ENCODE results near the gene DCAF5. TPM values are rescaled to one million over a fixed set of nuclear protein-coding genes. Genes with fewer than 3 reads are reported as not detected.

DCAF5 gene
- polyA plus RNA-seq = 29.5 to 41.3 TPM (median 34.7 TPM) in 3 replicates
- polyA plus RNA-seq (2011; ENCODE audit: low read depth) = 20.0 TPM
- polyA plus RNA-seq (2011; cell fraction: cytosol; rRNA removed) = 36.9 and 39.1 TPM in 2 replicates
- polyA plus RNA-seq (2011; cell fraction: nucleus; rRNA removed) = 83.8 and 100 TPM in 2 replicates
- polyA plus RNA-seq (2012; ENCODE audit: low replicate concordance) = 21.7 and 24.6 TPM in 2 replicates
- 33.1 to 68.2 TPM (median 45.4 TPM) in 3 replicates for polyA minus RNA-seq
- polyA minus RNA-seq (2011; cell fraction: cytosol; rRNA and poly(A)+ RNA removed) = 16.5 TPM
- 30.4 and 56.1 TPM in 2 replicates for polyA minus RNA-seq (2011; cell fraction: nucleus; rRNA and poly(A)+ RNA removed)

- DNase-seq (ENCODE audit: low read depth, low spot score) (no peak), FAIRE-seq (peak; percentile 75)
- H3K4me1 ChIP-seq (ENCODE audit: control insufficient read depth, extremely low read depth, insufficient read depth, low read length) = peaks cover 29% of the 10 kb centered on the region
- peak within 1 kb of the TSS; percentile 77 for H3K27ac ChIP-seq (ENCODE audit: control insufficient read depth, insufficient read depth, low read length)
- H3K9ac ChIP-seq (ENCODE audit: control insufficient read depth, extremely low read depth, insufficient read depth, low read length) = peak within 1 kb of the TSS; percentile 93
- no peaks in the 10 kb centered on the region for H3K9me1 ChIP-seq (ENCODE audit: control insufficient read depth, extremely low read depth, insufficient read depth, low read length)
- H3K4me2 ChIP-seq (ENCODE audit: control insufficient read depth, extremely low read depth, insufficient read depth, low read depth, low read length) = peak within 1 kb of the TSS; percentile 96
- H3K79me2 ChIP-seq (ENCODE audit: control insufficient read depth, insufficient read depth, low read length) = peaks cover 41% of the 10 kb centered on the region
- dilution Hi-C loops (cut with MboI; ENCODE audit: extremely low pct_ligation_motif_present, low sequenced_read_pairs) = no loop called here
- H3K36me3 ChIP-seq (ENCODE audit: control insufficient read depth in 2 of 2, extremely low read depth in 1 of 2, insufficient read depth in 2 of 2, low read length in 2 of 2) = peaks cover 0 to 3% of the 10 kb centered on the region in 2 experiments
- H4K20me1 ChIP-seq (ENCODE audit: control insufficient read depth, extremely low read depth, insufficient read depth, low read length) = peaks cover 2% of the 10 kb centered on the region
- H3K27me3 ChIP-seq (ENCODE audit: control insufficient read depth, extremely low read depth, insufficient read depth, low read length) = no peaks in the 10 kb centered on the region
- H3K4me3 ChIP-seq (ENCODE audit: control insufficient read depth in 2 of 3, extremely low read depth in 1 of 3, insufficient read depth in 2 of 3, low read depth in 1 of 3, low read length in 3 of 3) = peak within 1 kb of the TSS; percentile 91 to 98 (median 92)
- H3K9me3 ChIP-seq (ENCODE audit: control insufficient read depth, low read depth, low read length) = no peaks in the 10 kb centered on the region
- H2AFZ ChIP-seq (ENCODE audit: control insufficient read depth, low read length) = peak within 1 kb of the TSS; percentile 87
- TF ChIP-seq CTCF (optimal IDR thresholded peaks at IDR 0.05 in 1 of 3, IDR thresholded peaks at IDR 0.05 in 1 of 3, conservative IDR thresholded peaks at IDR 0.05 in 1 of 3; ENCODE audit: extremely low read depth in 1 of 3, insufficient read depth in 2 of 3, low read length in 3 of 3) (peak in 1 of 3 experiments; percentile 19), EZH2 (IDR thresholded peaks at IDR 0.05; ENCODE audit: low read length) (no peak)
Measured at GRCh38 chr14:69152902-69153151, at the start of gene DCAF5. TSS of gene DCAF5 (minus strand) at chr14:69153119. CDS start at chr14:69152978, 141 bp downstream.

GRCh38 chr14:69199786-69200185 is 46.9 kb upstream of the DCAF5 start:
- Histone ChIP-seq H3K79me2 (ENCODE audit: control insufficient read depth, insufficient read depth, low read length) (peaks cover 10% of the 10 kb centered on the region), H3K9me3 (ENCODE audit: control insufficient read depth, low read depth, low read length) (no peaks in the 10 kb centered on the region), H3K9me1 (ENCODE audit: control insufficient read depth, extremely low read depth, insufficient read depth, low read length) (no peaks in the 10 kb centered on the region), H3K4me2 (ENCODE audit: control insufficient read depth, extremely low read depth, insufficient read depth, low read depth, low read length) (no peak overlapping the region), H3K27ac (ENCODE audit: control insufficient read depth, insufficient read depth, low read length) (no peak overlapping the region), H3K27me3 (ENCODE audit: control insufficient read depth, extremely low read depth, insufficient read depth, low read length) (no peaks in the 10 kb centered on the region), H4K20me1 (ENCODE audit: control insufficient read depth, extremely low read depth, insufficient read depth, low read length) (no peaks in the 10 kb centered on the region), H3K4me3 (ENCODE audit: control insufficient read depth in 2 of 3, extremely low read depth in 1 of 3, insufficient read depth in 2 of 3, low read depth in 1 of 3, low read length in 3 of 3) (no peak overlapping the region), H3K4me1 (ENCODE audit: control insufficient read depth, extremely low read depth, insufficient read depth, low read length) (peaks cover 7% of the 10 kb centered on the region), H3K36me3 (ENCODE audit: control insufficient read depth in 2 of 2, extremely low read depth in 1 of 2, insufficient read depth in 2 of 2, low read length in 2 of 2) (peaks cover 0 to 2% of the 10 kb centered on the region in 2 experiments), H3K9ac (ENCODE audit: control insufficient read depth, extremely low read depth, insufficient read depth, low read length) (no peak overlapping the region), H2AFZ (ENCODE audit: control insufficient read depth, low read length) (no peak overlapping the region)
- FAIRE-seq (no peak), DNase-seq (ENCODE audit: low read depth, low spot score) (no peak)
- TF ChIP-seq EZH2 (IDR thresholded peaks at IDR 0.05; ENCODE audit: low read length) = no peak
- TF ChIP-seq CTCF (optimal IDR thresholded peaks at IDR 0.05 in 1 of 3, IDR thresholded peaks at IDR 0.05 in 1 of 3, conservative IDR thresholded peaks at IDR 0.05 in 1 of 3; ENCODE audit: extremely low read depth in 1 of 3, insufficient read depth in 2 of 3, low read length in 3 of 3) = no peak
- dilution Hi-C loops (cut with MboI; ENCODE audit: extremely low pct_ligation_motif_present, low sequenced_read_pairs) = no loop called here
